ENCODE data around the gene TBC1D7.

TBC1D7 gene

GRCh38 chr6:13304101-13304500, 24.2 kb downstream of the TBC1D7 start:
- Histone ChIP-seq H3K27ac (ENCODE audit: low read depth in 2 of 2, low read length in 2 of 2) (no peak overlapping the region), H3K9me3 (ENCODE audit: control insufficient read depth in 2 of 2, low read length in 2 of 2) (no peaks in the 10 kb centered on the region), H3K27me3 (ENCODE audit: control insufficient read depth in 2 of 2, insufficient read depth in 2 of 2, low read length in 2 of 2) (no peaks in the 10 kb centered on the region), H3K4me3 (ENCODE audit: low read length in 2 of 2) (peak overlapping the region in 1 of 2 donors; percentile 37), H3K4me1 (ENCODE audit: control insufficient read depth in 2 of 2, insufficient read depth in 2 of 2, low read length in 2 of 2) (peaks cover 16 to 22% of the 10 kb centered on the region in 2 donors), H3K9ac (ENCODE audit: low read depth in 1 of 2, low read length in 2 of 2) (peak overlapping the region in 1 of 2 donors; percentile 49), H3K36me3 (ENCODE audit: control insufficient read depth in 2 of 2, insufficient read depth in 2 of 2, low read length in 2 of 2) (peaks cover 25 to 35% of the 10 kb centered on the region in 2 donors)

- Histone ChIP-seq H3K27me3 (ENCODE audit: control insufficient read depth in 2 of 2, insufficient read depth in 2 of 2, low read length in 2 of 2) (no peaks in the 10 kb centered on the region), H3K4me1 (ENCODE audit: control insufficient read depth in 2 of 2, insufficient read depth in 2 of 2, low read length in 2 of 2) (peaks cover 16 to 22% of the 10 kb centered on the region in 2 donors), H3K9me3 (ENCODE audit: control insufficient read depth in 2 of 2, low read length in 2 of 2) (no peaks in the 10 kb centered on the region), H3K9ac (ENCODE audit: low read depth in 1 of 2, low read length in 2 of 2) (peak overlapping the region; percentile 49 to 63), H3K36me3 (ENCODE audit: control insufficient read depth in 2 of 2, insufficient read depth in 2 of 2, low read length in 2 of 2) (peaks cover 27 to 33% of the 10 kb centered on the region in 2 donors), H3K27ac (ENCODE audit: low read depth in 2 of 2, low read length in 2 of 2) (peak overlapping the region; percentile 78), H3K4me3 (ENCODE audit: low read length in 2 of 2) (peak overlapping the region in 1 of 2 donors; percentile 37)
These were observed 24.7 kb downstream of the TBC1D7 start for GRCh38 chr6:13303668-13304017.

- Histone ChIP-seq H3K9me3 (ENCODE audit: control insufficient read depth in 2 of 2, low read length in 2 of 2) (no peaks in the 10 kb centered on the region), H3K27ac (ENCODE audit: low read depth in 2 of 2, low read length in 2 of 2) (peak overlapping the region; percentile 78), H3K4me1 (ENCODE audit: control insufficient read depth in 2 of 2, insufficient read depth in 2 of 2, low read length in 2 of 2) (peaks cover 16 to 22% of the 10 kb centered on the region in 2 donors), H3K27me3 (ENCODE audit: control insufficient read depth in 2 of 2, insufficient read depth in 2 of 2, low read length in 2 of 2) (no peaks in the 10 kb centered on the region), H3K9ac (ENCODE audit: low read depth in 1 of 2, low read length in 2 of 2) (peak overlapping the region; percentile 49 to 63), H3K36me3 (ENCODE audit: control insufficient read depth in 2 of 2, insufficient read depth in 2 of 2, low read length in 2 of 2) (peaks cover 26 to 28% of the 10 kb centered on the region in 2 donors), H3K4me3 (ENCODE audit: low read length in 2 of 2) (peak overlapping the region; percentile 19 to 37)
These were observed 25.3 kb downstream of the TBC1D7 start for GRCh38 chr6:13302751-13303667.

- no peaks in the 10 kb centered on the region for H3K9me3 ChIP-seq (ENCODE audit: control insufficient read depth in 2 of 2, low read length in 2 of 2)
- no peak overlapping the region for H3K9ac ChIP-seq (ENCODE audit: low read depth in 1 of 2, low read length in 2 of 2)
- peak overlapping the region; percentile 78 for H3K27ac ChIP-seq (ENCODE audit: low read depth in 2 of 2, low read length in 2 of 2)
- H3K4me1 ChIP-seq (ENCODE audit: control insufficient read depth in 2 of 2, insufficient read depth in 2 of 2, low read length in 2 of 2) = peaks cover 16 to 22% of the 10 kb centered on the region in 2 donors
- H3K4me3 ChIP-seq (ENCODE audit: low read length in 2 of 2) = peak overlapping the region in 1 of 2 donors; percentile 19
- H3K36me3 ChIP-seq (ENCODE audit: control insufficient read depth in 2 of 2, insufficient read depth in 2 of 2, low read length in 2 of 2) = peaks cover 23 to 31% of the 10 kb centered on the region in 2 donors
- H3K27me3 ChIP-seq (ENCODE audit: control insufficient read depth in 2 of 2, insufficient read depth in 2 of 2, low read length in 2 of 2) = no peaks in the 10 kb centered on the region
These were observed 26.0 kb downstream of the TBC1D7 start for GRCh38 chr6:13302291-13302690.

- Histone ChIP-seq H3K4me1 (ENCODE audit: control insufficient read depth in 2 of 2, insufficient read depth in 2 of 2, low read length in 2 of 2) (peaks cover 16 to 22% of the 10 kb centered on the region in 2 donors), H3K4me3 (ENCODE audit: low read length in 2 of 2) (no peak overlapping the region), H3K9ac (ENCODE audit: low read depth in 1 of 2, low read length in 2 of 2) (no peak overlapping the region), H3K27me3 (ENCODE audit: control insufficient read depth in 2 of 2, insufficient read depth in 2 of 2, low read length in 2 of 2) (no peaks in the 10 kb centered on the region), H3K27ac (ENCODE audit: low read depth in 2 of 2, low read length in 2 of 2) (no peak overlapping the region), H3K9me3 (ENCODE audit: control insufficient read depth in 2 of 2, low read length in 2 of 2) (no peaks in the 10 kb centered on the region), H3K36me3 (ENCODE audit: control insufficient read depth in 2 of 2, insufficient read depth in 2 of 2, low read length in 2 of 2) (peaks cover 14 to 30% of the 10 kb centered on the region in 2 donors)
These were observed 27.4 kb downstream of the TBC1D7 start for GRCh38 chr6:13300643-13301590.

- Histone ChIP-seq H3K9ac (ENCODE audit: low read depth in 1 of 2, low read length in 2 of 2) (no peak overlapping the region), H3K4me1 (ENCODE audit: control insufficient read depth in 2 of 2, insufficient read depth in 2 of 2, low read length in 2 of 2) (peaks cover 16 to 22% of the 10 kb centered on the region in 2 donors), H3K27me3 (ENCODE audit: control insufficient read depth in 2 of 2, insufficient read depth in 2 of 2, low read length in 2 of 2) (no peaks in the 10 kb centered on the region)
These were observed 28.4 kb downstream of the TBC1D7 start for GRCh38 chr6:13299918-13300317.

DNA sequence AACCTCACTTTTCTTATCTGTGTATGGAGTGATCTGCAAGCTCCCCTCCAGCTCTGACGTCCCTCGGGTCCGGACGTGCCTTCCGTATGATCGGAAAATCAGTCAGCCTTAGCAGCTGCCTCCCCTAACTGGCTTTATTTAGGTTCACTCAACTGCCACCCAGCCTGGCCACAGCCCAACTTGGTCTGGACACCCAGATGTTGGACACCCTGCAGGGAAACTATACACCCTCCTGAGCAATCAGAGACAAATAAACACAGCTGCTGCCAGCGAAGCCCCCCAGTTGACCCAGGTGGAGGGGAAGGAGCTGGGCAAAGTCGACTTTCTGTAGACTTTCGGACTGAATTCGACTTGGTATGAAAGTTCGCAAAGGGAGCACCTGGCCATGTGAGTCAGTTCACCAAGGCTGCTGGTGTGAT, 28.9 kb downstream of the TBC1D7 start:
- H3K4me3 ChIP-seq (ENCODE audit: low read length in 2 of 2) = no peak overlapping the region
- H3K9me3 ChIP-seq (ENCODE audit: control insufficient read depth in 2 of 2, low read length in 2 of 2) = no peaks in the 10 kb centered on the region
- peaks cover 17 to 35% of the 10 kb centered on the region in 2 donors for H3K36me3 ChIP-seq (ENCODE audit: control insufficient read depth in 2 of 2, insufficient read depth in 2 of 2, low read length in 2 of 2)
- peaks cover 16 to 22% of the 10 kb centered on the region in 2 donors for H3K4me1 ChIP-seq (ENCODE audit: control insufficient read depth in 2 of 2, insufficient read depth in 2 of 2, low read length in 2 of 2)
- no peak overlapping the region for H3K27ac ChIP-seq (ENCODE audit: low read depth in 2 of 2, low read length in 2 of 2)
- H3K9ac ChIP-seq (ENCODE audit: low read depth in 1 of 2, low read length in 2 of 2) = no peak overlapping the region
- H3K27me3 ChIP-seq (ENCODE audit: control insufficient read depth in 2 of 2, insufficient read depth in 2 of 2, low read length in 2 of 2) = no peaks in the 10 kb centered on the region

More at GRCh38 chr6:13299918-13300317, 28.4 kb downstream of the TBC1D7 start:
- Histone ChIP-seq H3K9me3 (ENCODE audit: control insufficient read depth in 2 of 2, low read length in 2 of 2) (no peaks in the 10 kb centered on the region), H3K4me3 (ENCODE audit: low read length in 2 of 2) (no peak overlapping the region), H3K27ac (ENCODE audit: low read depth in 2 of 2, low read length in 2 of 2) (no peak overlapping the region), H3K36me3 (ENCODE audit: control insufficient read depth in 2 of 2, insufficient read depth in 2 of 2, low read length in 2 of 2) (peaks cover 12 to 32% of the 10 kb centered on the region in 2 donors)

GRCh38 chr6:13298446-13298845, 29.9 kb downstream of the TBC1D7 start:
- no peak overlapping the region for H3K9ac ChIP-seq (ENCODE audit: low read depth in 1 of 2, low read length in 2 of 2)
- no peaks in the 10 kb centered on the region for H3K9me3 ChIP-seq (ENCODE audit: control insufficient read depth in 2 of 2, low read length in 2 of 2)
- no peaks in the 10 kb centered on the region for H3K27me3 ChIP-seq (ENCODE audit: control insufficient read depth in 2 of 2, insufficient read depth in 2 of 2, low read length in 2 of 2)
- no peak overlapping the region for H3K4me3 ChIP-seq (ENCODE audit: low read length in 2 of 2)
- H3K36me3 ChIP-seq (ENCODE audit: control insufficient read depth in 2 of 2, insufficient read depth in 2 of 2, low read length in 2 of 2) = peaks cover 23 to 42% of the 10 kb centered on the region in 2 donors
- no peak overlapping the region for H3K27ac ChIP-seq (ENCODE audit: low read depth in 2 of 2, low read length in 2 of 2)
- H3K4me1 ChIP-seq (ENCODE audit: control insufficient read depth in 2 of 2, insufficient read depth in 2 of 2, low read length in 2 of 2) = peaks cover 14 to 15% of the 10 kb centered on the region in 2 donors

DNA sequence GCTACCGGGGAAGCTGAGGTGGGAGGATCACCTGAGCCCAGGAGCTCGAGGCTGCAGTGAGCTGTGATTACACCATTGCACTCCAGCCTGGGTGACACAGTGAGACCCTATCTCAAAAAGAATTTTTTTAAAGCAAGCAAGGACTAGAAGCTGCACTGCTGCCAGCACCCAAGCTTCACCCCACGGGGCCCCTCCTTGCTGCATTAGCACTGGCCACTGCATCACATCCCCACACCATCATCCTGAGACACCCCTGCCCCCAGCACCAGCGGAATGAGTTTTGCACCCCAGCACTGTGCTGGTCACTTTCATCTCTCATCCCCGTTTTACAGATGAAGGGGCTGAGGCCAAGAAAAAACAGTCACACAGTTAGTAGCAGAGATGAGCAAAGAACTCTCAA, 30.9 kb downstream of the TBC1D7 start:
- Histone ChIP-seq H3K27me3 (ENCODE audit: control insufficient read depth in 2 of 2, insufficient read depth in 2 of 2, low read length in 2 of 2) (no peaks in the 10 kb centered on the region), H3K9ac (ENCODE audit: low read depth in 1 of 2, low read length in 2 of 2) (no peak overlapping the region), H3K27ac (ENCODE audit: low read depth in 2 of 2, low read length in 2 of 2) (no peak overlapping the region), H3K4me3 (ENCODE audit: low read length in 2 of 2) (no peak overlapping the region), H3K4me1 (ENCODE audit: control insufficient read depth in 2 of 2, insufficient read depth in 2 of 2, low read length in 2 of 2) (peaks cover 3 to 4% of the 10 kb centered on the region in 2 donors), H3K9me3 (ENCODE audit: control insufficient read depth in 2 of 2, low read length in 2 of 2) (no peaks in the 10 kb centered on the region), H3K36me3 (ENCODE audit: control insufficient read depth in 2 of 2, insufficient read depth in 2 of 2, low read length in 2 of 2) (peaks cover 26 to 51% of the 10 kb centered on the region in 2 donors)

All from mucosa of rectum (tissue), 2 donors.